Activated CD8-positive, alpha-beta memory T cell treated with anti-CD3 and anti-CD28 coated beads for 48 hours (primary cell): Measurements from ENCODE around the gene SLC22A4.

Experiments used
- DNase-seq, 3 experiments: peaks; one replicate each; pipeline ENCODE4 v3.0.0-alpha.2; 2020; ENCODE audit warnings: low read depth in 2 of 3, low spot score in 2 of 3

Gene SLC22A4

GRCh38 chr5:132327252-132327955 lies 33.2 kb downstream of the SLC22A4 start:
- DNase-seq, result no peak

- DNase-seq, result no peak
Observed at GRCh38 chr5:132334812-132335211, 40.6 kb downstream of the SLC22A4 start.

GRCh38 chr5:132335402-132335801 lies 41.2 kb downstream of the SLC22A4 start:
- no peak for DNase-seq

GRCh38 chr5:132339502-132339901 lies 45.3 kb downstream of the SLC22A4 start:
- no peak for DNase-seq

GRCh38 chr5:132342291-132343180 lies 48.3 kb downstream of the SLC22A4 start:
- DNase-seq, result no peak

GRCh38 chr5:132344775-132345514 lies 50.8 kb downstream of the SLC22A4 start:
- no peak for DNase-seq

- DNase-seq, result no peak
Observed at GRCh38 chr5:132353486-132353995, 59.3 kb downstream of the SLC22A4 start.

- no peak for DNase-seq
Observed at GRCh38 chr5:132354381-132355139, 60.4 kb downstream of the SLC22A4 start.

GRCh38 chr5:132355140-132355765 lies 61.1 kb downstream of the SLC22A4 start:
- DNase-seq, result no peak

GRCh38 chr5:132358775-132359174 lies 64.6 kb downstream of the SLC22A4 start:
- DNase-seq, result no peak

GRCh38 chr5:132362086-132362485 lies 67.9 kb downstream of the SLC22A4 start:
- DNase-seq, result no peak

- DNase-seq, result no peak
Observed at GRCh38 chr5:132363431-132364112, 69.4 kb downstream of the SLC22A4 start.

- no peak for DNase-seq
Observed at GRCh38 chr5:132364319-132364718, 70.1 kb downstream of the SLC22A4 start.

GRCh38 chr5:132365213-132365612 lies 71.0 kb downstream of the SLC22A4 start:
- DNase-seq, result no peak

GRCh38 chr5:132368186-132368585 lies 74.0 kb downstream of the SLC22A4 start:
- DNase-seq, result no peak

- DNase-seq, result no peak
Observed at GRCh38 chr5:132369007-132369473, 74.8 kb downstream of the SLC22A4 start.

- peak; percentile 33 to 61 (median 48) for DNase-seq
Observed at GRCh38 chr5:132369474-132370180, 75.4 kb downstream of the SLC22A4 start, which contains the start of gene SLC22A5. SLC22A5 (plus strand) TSS chr5:132369710; CDS start chr5:132369973, 263 bp downstream.

GRCh38 chr5:132370181-132370970 lies 76.2 kb downstream of the SLC22A4 start:
- no peak for DNase-seq
